ENCODE data around the gene MYOF. TPM values are rescaled to one million over a fixed set of nuclear protein-coding genes. Genes with fewer than 3 reads are reported as not detected.

MYOF gene
- total and polyA plus RNA-seq, 12 donors: 4.1 to 119 (median 49.6) TPM

- H3K36me3 ChIP-seq (replicated peaks in 1 of 2): no peaks in the 10 kb centered on the region
- WGBS, 4 donors: 65 to 90% (median 78%) methylated on average over 1 of the region's 1 CpG
- TF ChIP-seq POLR2A (IDR thresholded peaks at IDR 0.05) (no peak), CTCF (IDR thresholded peaks at IDR 0.05) (no peak)
- H3K4me3 ChIP-seq: no peak overlapping the region
- intact Hi-C loops (cut with DNase I): no loop called here
- no peaks in the 10 kb centered on the region for H3K27me3 ChIP-seq
- H3K27ac ChIP-seq: no peak overlapping the region
- no peaks in the 10 kb centered on the region for H3K9me3 ChIP-seq (replicated peaks in 1 of 3)
- no peaks in the 10 kb centered on the region for H3K4me1 ChIP-seq (replicated peaks in 1 of 2)
- no peak for DNase-seq
Observed at GRCh38 chr10:93261089-93261488, 221.0 kb downstream of the MYOF start.

DNA sequence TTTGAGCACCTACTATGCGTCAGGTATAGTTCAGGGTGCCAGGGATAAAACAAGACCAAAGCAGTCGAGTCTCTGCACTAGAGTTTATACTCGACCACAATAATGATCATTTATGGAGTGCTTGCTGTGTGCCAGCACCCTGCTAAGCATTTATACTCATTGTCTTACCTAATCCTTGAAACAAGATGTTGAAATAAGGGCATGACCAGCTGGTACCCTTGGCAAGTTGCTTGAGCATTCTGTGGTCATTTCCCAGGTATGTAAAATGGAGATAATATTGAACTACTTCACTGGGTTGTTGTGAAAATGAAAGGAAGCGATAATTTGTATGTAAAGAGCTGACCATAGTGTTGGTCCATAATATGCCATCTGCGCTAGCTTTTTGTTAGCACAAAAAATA, 223.0 kb downstream of the MYOF start:
- no peaks in the 10 kb centered on the region for H3K27me3 ChIP-seq
- DNase-seq: no peak
- no peak overlapping the region for H3K4me3 ChIP-seq
- H3K9me3 ChIP-seq (replicated peaks in 1 of 3): no peaks in the 10 kb centered on the region
- H3K27ac ChIP-seq: no peak overlapping the region
- H3K4me1 ChIP-seq (replicated peaks in 1 of 2): no peaks in the 10 kb centered on the region
- H3K36me3 ChIP-seq (replicated peaks in 1 of 2): no peaks in the 10 kb centered on the region
- WGBS, 4 donors: 75 to 86% (median 85%) methylated on average over 5 of the region's 5 CpGs
- intact Hi-C loops (cut with DNase I): no loop called here
- no peak for TF ChIP-seq CTCF (IDR thresholded peaks at IDR 0.05)
- no peak for TF ChIP-seq POLR2A (IDR thresholded peaks at IDR 0.05)

Small RNA genes within 50 kb of the gene (small RNA-seq; reads per million reads assigned to genes)
- gene RNA5SP323: 0 to 0.12 reads per million in 2 donors

Other genes starting within 250 kb of the MYOF start
- gene CEP55, start 14.3 kb upstream of the MYOF start, total RNA-seq: 1 to 10 TPM in 6 of 9 donors, under 1 TPM in 3; 0.66 to 7.7 (median 1.3) TPM
- gene CEP55, start 14.3 kb upstream of the MYOF start, polyA plus RNA-seq: 1 to 10 TPM in 1 of 3 donors, under 1 TPM in 2; 0.32 to 3.2 (median 0.44) TPM
- gene FFAR4, start 84.3 kb upstream of the MYOF start, total RNA-seq: 1 to 10 TPM in 4 of 9 donors, under 1 TPM in 3, not detected in 2; 0.42 to 1.4 (median 1.2) TPM
- under 1 TPM; 0.20 to 0.57 (median 0.24) TPM for gene FFAR4, start 84.3 kb upstream of the MYOF start, polyA plus RNA-seq
- gene RBP4, start 118.9 kb upstream of the MYOF start, total RNA-seq: 10 to 100 TPM in 5 of 9 donors, 1 to 10 TPM in 2, under 1 TPM in 1, not detected in 1; 0.66 to 14.5 (median 10.8) TPM
- 100 to 1,000 TPM in 1 of 3 donors, 1 to 10 TPM in 2; 4.8 to 224 (median 5.3) TPM for gene RBP4, start 118.9 kb upstream of the MYOF start, polyA plus RNA-seq
- not detected for gene PDE6C, start 130.2 kb upstream of the MYOF start, total RNA-seq
- gene PDE6C, start 130.2 kb upstream of the MYOF start, polyA plus RNA-seq: not detected
- 10 to 100 TPM in 7 of 9 donors, 1 to 10 TPM in 2; 3.3 to 73.4 (median 12.6) TPM for gene FRA10AC1, start 220.3 kb upstream of the MYOF start, total RNA-seq
- gene FRA10AC1, start 220.3 kb upstream of the MYOF start, polyA plus RNA-seq: 10 to 100 TPM; 13.6 to 27.0 (median 13.6) TPM